Neuronal stem cell (in vitro differentiated cells): Measurements from ENCODE around the gene SPACDR.

Experiments
- DNase-seq: peaks from one replicate; pipeline ENCODE4 v3.0.0-alpha.2; 2013; ENCODE audit warnings: low spot score
- H2AFZ ChIP-seq: one replicate; pipeline ENCODE4 v1.6.1; 2013; ENCODE audit warnings: mild to moderate bottlenecking, low read length, inconsistent platforms
- H2AK5ac ChIP-seq: 2 replicates; pipeline ENCODE4 v1.6.1; 2013; ENCODE audit warnings: low read depth, mild to moderate bottlenecking, inconsistent platforms, low read length, moderate library complexity, mixed read lengths
- H2BK120ac ChIP-seq: 2 replicates; pipeline ENCODE4 v1.6.1; 2013; ENCODE audit warnings: low read depth, mild to moderate bottlenecking, inconsistent platforms, low read length, moderate library complexity, mixed read lengths
- H2BK12ac ChIP-seq: one replicate; pipeline ENCODE4 v1.6.1; 2013; ENCODE audit warnings: low read length, inconsistent platforms
- H2BK15ac ChIP-seq: 2 replicates; pipeline ENCODE4 v1.6.1; 2013; ENCODE audit warnings: mild to moderate bottlenecking, low read length, inconsistent platforms, mixed read lengths
- H2BK5ac ChIP-seq: one replicate; pipeline ENCODE4 v1.6.1; 2013; ENCODE audit warnings: inconsistent platforms, mild to moderate bottlenecking, low read length, moderate library complexity
- H3K14ac ChIP-seq: one replicate; pipeline ENCODE4 v1.6.1; 2013; ENCODE audit warnings: low read length, inconsistent platforms
- H3K18ac ChIP-seq: 2 replicates; pipeline ENCODE4 v1.6.1; 2013; ENCODE audit warnings: low read length, inconsistent platforms
- H3K23ac ChIP-seq: 2 replicates; pipeline ENCODE4 v1.6.1; 2013; ENCODE audit warnings: low read depth, mild to moderate bottlenecking, mixed read lengths, low read length, inconsistent platforms; ENCODE audit not compliant: poor library complexity
- H3K27ac ChIP-seq: replicated peaks from 3 replicates; pipeline ENCODE4 v1.5.1; 2013; ENCODE audit warnings: low read length, inconsistent platforms
- H3K27me3 ChIP-seq, 3 experiments: 2 replicates each; pipeline ENCODE4 v1.6.1; 2013; ENCODE audit warnings: low read length in 3 of 3, mild to moderate bottlenecking in 2 of 3, inconsistent platforms in 1 of 3, low read depth in 1 of 3, mixed read lengths in 1 of 3, moderate library complexity in 1 of 3; ENCODE audit not compliant: control insufficient read depth in 3 of 3, insufficient read depth in 3 of 3
- H3K36me3 ChIP-seq, 2 donors: replicated peaks in 1 of 2; 2 replicates each; pipeline ENCODE4 v1.6.1; 2013; ENCODE audit warnings: low read length in 2 of 2; ENCODE audit not compliant: control insufficient read depth in 2 of 2, insufficient read depth in 2 of 2
- H3K4ac ChIP-seq: 2 replicates; pipeline ENCODE4 v1.6.1; 2013; ENCODE audit warnings: inconsistent platforms, mild to moderate bottlenecking, low read length, moderate library complexity
- H3K4me1 ChIP-seq, 2 donors: 1 replicate in 1 of 2; 2 replicates in 1 of 2; pipeline ENCODE4 v1.6.1; 2013; ENCODE audit warnings: low read length in 2 of 2, low read depth in 1 of 2; ENCODE audit not compliant: control insufficient read depth in 2 of 2, insufficient read depth in 1 of 2
- H3K4me2 ChIP-seq: one replicate; pipeline ENCODE4 v1.6.1; 2013; ENCODE audit warnings: mild to moderate bottlenecking, low read length, inconsistent platforms; ENCODE audit not compliant: insufficient read depth, poor library complexity, severe bottlenecking
- H3K4me3 ChIP-seq, 2 donors: 2 replicates each; pipeline ENCODE4 v1.5.1; 2013; ENCODE audit warnings: low read length in 2 of 2, mild to moderate bottlenecking in 2 of 2, inconsistent platforms in 1 of 2, moderate library complexity in 1 of 2
- H3K79me1 ChIP-seq: one replicate; pipeline ENCODE4 v1.6.1; 2013; ENCODE audit warnings: low read depth, mild to moderate bottlenecking, inconsistent platforms, low read length, moderate library complexity
- H3K9ac ChIP-seq: one replicate; pipeline ENCODE4 v1.6.1; 2013; ENCODE audit warnings: mild to moderate bottlenecking, low read depth, low read length, inconsistent platforms; ENCODE audit not compliant: poor library complexity
- H3K9me3 ChIP-seq, 2 donors: replicated peaks in 1 of 2; 2 replicates each; pipeline versions ENCODE3 to v1.6.1; 2013; ENCODE audit warnings: low read length in 2 of 2, mild to moderate bottlenecking in 2 of 2, inconsistent platforms in 1 of 2, low read depth in 1 of 2, mixed read lengths in 1 of 2, moderate library complexity in 1 of 2; ENCODE audit not compliant: control insufficient read depth in 2 of 2, insufficient read depth in 1 of 2
- H4K8ac ChIP-seq: one replicate; pipeline ENCODE4 v1.6.1; 2013; ENCODE audit warnings: low read depth, mild to moderate bottlenecking, inconsistent platforms, low read length, moderate library complexity
- H4K91ac ChIP-seq: one replicate; pipeline ENCODE4 v1.6.1; 2013; ENCODE audit warnings: low read length, low read depth, mild to moderate bottlenecking, inconsistent platforms; ENCODE audit not compliant: poor library complexity
- WGBS, 2 donors: extraction: QIAGEN DNeasy Blood & Tissue Kit; methylation state at CpG; one replicate each; pipeline ENCODE4 v1.1.7; 2013; ENCODE audit warnings: missing lambda C conversion rate in 2 of 2, mixed read lengths in 1 of 2; ENCODE audit not compliant: insufficient read length in 2 of 2, insufficient replicate concordance in 1 of 2; ENCODE audit errors: extremely low coverage in 2 of 2; 5-methylcytosine and 5-hydroxymethylcytosine counted together

Gene SPACDR

GRCh38 chr7:100444311-100445278, 19.5 kb downstream of the SPACDR start:
- no peak for DNase-seq
- no peak overlapping the region for H3K27ac ChIP-seq
- WGBS, 2 donors = no CpG with 5 or more reads among the region's 14 CpGs

GRCh38 chr7:100443096-100443840, 20.8 kb downstream of the SPACDR start:
- H4K8ac ChIP-seq = no peak overlapping the region

More at GRCh38 chr7:100444311-100445278, 19.5 kb downstream of the SPACDR start:
- Histone ChIP-seq H3K36me3 (no peaks in the 10 kb centered on the region), H3K23ac (peak overlapping the region; percentile 52), H4K8ac (no peak overlapping the region), H2BK120ac (no peak overlapping the region), H3K4me2 (no peak overlapping the region), H3K18ac (peak overlapping the region; percentile 87), H2BK15ac (peak overlapping the region; percentile 1), H3K4ac (no peak overlapping the region), H3K4me3 (peak overlapping the region in 1 of 2 donors; percentile 4), H2AFZ (peak overlapping the region; percentile 92), H2AK5ac (peak overlapping the region; percentile 32), H3K9ac (no peak overlapping the region), H3K79me1 (no peaks in the 10 kb centered on the region), H2BK5ac (no peak overlapping the region), H3K14ac (no peak overlapping the region), H3K4me1 (peaks cover 5 to 18% of the 10 kb centered on the region in 2 donors), H3K9me3 (no peaks in the 10 kb centered on the region), H3K27me3 (no peaks in the 10 kb centered on the region), H2BK12ac (peak overlapping the region; percentile 78), H4K91ac (peak overlapping the region; percentile 12)

GRCh38 chr7:100441641-100442535, 22.2 kb downstream of the SPACDR start:
- Histone ChIP-seq H4K8ac (no peak overlapping the region), H3K4ac (no peak overlapping the region), H2BK5ac (no peak overlapping the region), H3K18ac (peak overlapping the region; percentile 18), H3K14ac (no peak overlapping the region), H3K27ac (no peak overlapping the region), H3K4me3 (no peak overlapping the region), H3K36me3 (no peaks in the 10 kb centered on the region), H4K91ac (no peak overlapping the region), H3K4me2 (peak overlapping the region; percentile 11), H2BK15ac (no peak overlapping the region), H3K23ac (peak overlapping the region; percentile 88), H2BK120ac (no peak overlapping the region), H2BK12ac (peak overlapping the region; percentile 60), H3K27me3 (no peaks in the 10 kb centered on the region), H3K4me1 (peaks cover 5 to 18% of the 10 kb centered on the region in 2 donors), H2AK5ac (no peak overlapping the region), H3K79me1 (no peaks in the 10 kb centered on the region), H2AFZ (no peak overlapping the region), H3K9me3 (no peaks in the 10 kb centered on the region), H3K9ac (no peak overlapping the region)
- DNase-seq = no peak
- WGBS, 2 donors = no CpG with 5 or more reads among the region's 11 CpGs

More at GRCh38 chr7:100443096-100443840, 20.8 kb downstream of the SPACDR start:
- H2BK120ac ChIP-seq = no peak overlapping the region
- H3K4me2 ChIP-seq = no peak overlapping the region
- H3K36me3 ChIP-seq = no peaks in the 10 kb centered on the region
- no peak overlapping the region for H2AK5ac ChIP-seq
- no peak overlapping the region for H4K91ac ChIP-seq
- no peak overlapping the region for H3K14ac ChIP-seq
- H2AFZ ChIP-seq = peak overlapping the region; percentile 40
- no peak overlapping the region for H2BK5ac ChIP-seq
- H3K79me1 ChIP-seq = no peaks in the 10 kb centered on the region
- H3K4ac ChIP-seq = no peak overlapping the region
- no peak for DNase-seq
- no peak overlapping the region for H2BK12ac ChIP-seq
- H2BK15ac ChIP-seq = no peak overlapping the region
- H3K18ac ChIP-seq = no peak overlapping the region
- H3K23ac ChIP-seq = no peak overlapping the region
- no peak overlapping the region for H3K9ac ChIP-seq
- no peaks in the 10 kb centered on the region for H3K27me3 ChIP-seq
- H3K9me3 ChIP-seq = no peaks in the 10 kb centered on the region
- no peak overlapping the region for H3K27ac ChIP-seq
- H3K4me3 ChIP-seq = peak overlapping the region in 1 of 2 donors; percentile 47
- peaks cover 5 to 18% of the 10 kb centered on the region in 2 donors for H3K4me1 ChIP-seq
- WGBS, 2 donors = no CpG with 5 or more reads among the region's 9 CpGs
